Activated CD4-positive, alpha-beta T cell treated with anti-CD3 and anti-CD28 coated beads, Interleukin-2, amount 50 U/mL, for 48 hours (primary cell): ENCODE measurements around the gene SLC37A3.
"Not testable (repeated sequence)": the region's sequence is repeated elsewhere in the genome, so short reads cannot be mapped to it uniquely, and the experiment has no call there.

Experiments
- DNase-seq, 2 experiments: peaks; one replicate each; pipeline ENCODE4 v3.0.0-alpha.2; 2020

Gene SLC37A3

DNA sequence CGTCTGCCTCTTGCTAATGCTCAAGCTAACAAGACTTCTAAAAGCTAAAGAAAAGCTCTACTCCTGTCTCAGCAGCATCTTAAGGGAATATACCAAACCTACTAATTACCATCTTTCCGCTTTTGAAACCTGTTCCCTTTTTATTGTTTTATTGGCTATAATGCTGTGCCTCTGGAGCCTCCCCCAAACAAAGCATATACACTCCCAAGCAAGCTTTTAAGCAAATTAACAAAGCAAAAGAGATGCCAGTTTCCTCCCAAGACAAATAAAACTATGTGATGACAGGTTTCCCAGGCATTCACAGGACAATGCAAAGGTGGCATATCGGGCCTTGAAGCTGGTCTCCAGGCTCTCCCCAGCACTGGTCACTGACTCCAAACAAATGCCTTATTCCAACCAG lies 52.9 kb downstream of the SLC37A3 start:
- no peak for DNase-seq

DNA sequence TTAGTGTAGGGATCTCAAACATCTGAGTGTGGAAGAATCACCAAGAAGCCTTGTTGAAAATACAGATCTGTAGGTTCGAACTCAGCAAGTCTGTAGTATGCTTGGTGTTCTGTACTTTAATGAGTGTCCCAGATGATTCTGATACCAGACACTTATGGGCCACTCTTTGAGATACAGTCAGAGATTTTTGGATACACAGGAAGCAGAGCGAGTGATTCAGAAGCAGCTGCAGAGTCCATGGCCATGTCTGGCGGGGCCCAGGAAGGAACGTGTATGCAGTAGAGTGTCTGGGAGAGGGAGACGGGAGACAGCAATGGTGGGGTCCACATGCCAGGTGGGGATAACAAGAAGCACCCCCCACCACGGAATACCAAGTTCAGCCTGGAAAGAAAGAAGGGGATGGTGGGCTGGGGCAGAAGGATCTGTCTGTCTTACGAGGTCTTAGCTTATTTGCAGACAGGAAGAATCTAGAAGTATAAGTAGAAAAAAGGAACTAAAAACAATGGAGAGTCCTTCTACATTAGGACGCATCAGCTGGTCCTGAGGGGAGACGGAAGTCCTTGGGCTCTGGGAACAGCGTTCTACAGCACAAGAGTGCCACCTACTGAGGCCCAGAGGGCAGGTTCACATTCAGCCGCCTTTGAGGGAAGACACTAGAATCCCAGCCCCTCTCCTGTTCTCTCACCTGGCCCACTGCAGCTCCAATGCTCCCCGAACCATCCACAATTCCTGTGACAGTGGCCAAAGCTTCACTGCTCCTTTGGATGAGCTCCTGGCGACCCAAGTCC lies 55.4 kb downstream of the SLC37A3 start:
- DNase-seq: no peak

DNA sequence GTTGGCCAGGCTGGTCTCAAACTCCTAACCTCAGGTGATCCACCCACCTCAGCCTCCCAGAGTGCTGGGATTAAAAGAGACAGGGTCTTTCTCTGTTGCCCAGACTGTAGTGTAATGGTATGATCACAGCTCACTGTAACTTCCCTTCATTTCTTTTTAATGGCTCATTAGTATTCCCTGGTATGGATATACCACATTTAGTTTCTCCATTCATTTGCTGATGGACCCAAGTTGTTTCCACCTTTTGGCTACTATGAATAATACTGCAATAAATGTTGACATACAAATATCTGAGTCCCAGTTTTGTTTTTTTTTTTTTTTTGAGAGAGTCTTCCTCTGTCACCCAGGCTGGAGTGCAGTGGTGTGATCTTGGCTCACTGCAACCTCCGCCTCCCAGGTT lies 59.4 kb downstream of the SLC37A3 start:
- DNase-seq: not testable (repeated sequence)

DNA sequence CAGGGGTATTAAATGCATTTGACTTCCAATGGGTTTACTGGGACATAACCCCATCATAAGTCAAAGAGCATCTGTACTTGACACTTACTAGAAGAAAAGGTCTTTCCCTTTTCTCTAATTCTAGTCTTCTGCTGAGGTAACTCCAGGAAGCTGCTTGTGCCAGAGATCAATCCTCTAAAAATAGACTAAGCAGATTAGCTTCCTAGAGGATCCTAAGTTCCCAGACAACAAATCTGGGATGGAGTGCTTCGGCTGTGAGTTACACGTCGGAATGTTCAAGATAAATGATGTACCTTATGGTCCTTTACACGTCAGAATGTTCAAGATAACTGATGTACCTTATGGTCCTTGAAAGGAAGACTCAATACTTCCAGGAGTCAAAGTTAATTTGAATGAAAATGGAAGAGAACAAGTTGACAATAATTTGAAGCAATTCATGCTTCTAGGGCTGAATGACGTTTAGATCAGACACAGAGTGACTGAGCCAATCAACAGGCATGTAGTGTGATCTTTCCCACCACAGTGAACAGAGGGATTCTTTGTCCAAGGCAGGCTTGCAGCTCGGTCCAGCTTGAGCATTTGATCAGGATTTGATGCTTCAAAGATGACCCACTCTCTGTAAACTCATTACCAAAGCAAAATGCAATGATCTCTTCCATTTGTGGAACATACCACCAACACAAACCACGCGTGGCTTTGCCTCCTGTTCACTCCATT lies 63.8 kb downstream of the SLC37A3 start:
- DNase-seq: no peak

DNA sequence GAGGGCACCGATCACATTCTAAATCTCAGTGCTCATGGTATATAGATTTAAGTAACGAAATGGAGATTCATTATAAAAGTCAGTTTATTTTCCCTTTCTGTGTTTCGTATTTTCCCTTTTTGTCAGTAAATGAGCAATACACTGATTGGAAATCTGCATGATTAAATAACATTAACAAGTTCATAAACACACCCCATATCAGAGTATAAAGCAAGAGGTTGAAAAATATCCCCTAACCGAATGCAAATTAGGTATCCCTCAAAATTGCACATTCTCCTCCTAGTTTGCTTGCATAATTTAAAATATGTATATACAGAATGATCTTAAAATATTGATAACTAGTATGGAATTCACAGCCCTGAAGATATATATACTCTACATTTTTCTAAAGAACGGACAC lies 64.6 kb downstream of the SLC37A3 start:
- no peak for DNase-seq

DNA sequence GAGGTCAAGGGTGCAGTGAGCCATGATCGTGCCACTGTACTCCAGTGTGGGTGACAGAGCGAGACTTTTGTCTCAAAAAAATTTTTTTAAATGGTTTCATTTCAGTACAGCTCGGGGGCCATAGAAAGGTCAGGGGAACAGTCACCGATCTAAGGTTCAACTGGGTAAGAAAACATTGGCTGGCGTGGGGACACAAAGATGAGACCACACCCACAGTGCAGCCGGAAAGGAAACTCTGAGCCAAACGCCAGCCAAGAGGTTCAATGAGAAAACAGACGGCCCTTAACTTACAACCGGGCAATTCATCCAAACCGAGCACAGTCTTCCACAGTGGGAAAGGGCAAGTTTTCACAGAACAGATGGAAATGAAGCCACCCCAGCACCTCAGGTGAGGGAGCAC lies 65.1 kb downstream of the SLC37A3 start:
- DNase-seq: no peak

DNA sequence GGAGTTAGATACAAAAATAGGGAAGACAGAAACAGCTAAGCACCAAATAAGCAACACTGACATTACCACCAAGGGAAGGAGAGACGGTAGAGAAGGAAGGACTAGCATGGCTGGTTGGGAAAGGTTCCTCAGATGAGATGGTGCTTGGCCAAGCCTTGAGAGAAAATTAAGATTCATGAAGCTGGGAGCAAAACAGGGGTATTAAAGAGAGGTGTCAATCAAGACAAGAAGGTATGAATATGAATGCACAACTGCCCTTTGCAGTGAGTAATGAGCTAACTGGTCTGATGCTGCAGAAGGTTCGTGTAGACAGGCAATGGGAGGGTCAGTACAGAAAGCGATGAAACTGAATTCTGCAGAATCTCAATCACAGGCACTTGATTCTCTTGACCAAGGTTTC lies 67.7 kb downstream of the SLC37A3 start:
- no peak for DNase-seq

DNA sequence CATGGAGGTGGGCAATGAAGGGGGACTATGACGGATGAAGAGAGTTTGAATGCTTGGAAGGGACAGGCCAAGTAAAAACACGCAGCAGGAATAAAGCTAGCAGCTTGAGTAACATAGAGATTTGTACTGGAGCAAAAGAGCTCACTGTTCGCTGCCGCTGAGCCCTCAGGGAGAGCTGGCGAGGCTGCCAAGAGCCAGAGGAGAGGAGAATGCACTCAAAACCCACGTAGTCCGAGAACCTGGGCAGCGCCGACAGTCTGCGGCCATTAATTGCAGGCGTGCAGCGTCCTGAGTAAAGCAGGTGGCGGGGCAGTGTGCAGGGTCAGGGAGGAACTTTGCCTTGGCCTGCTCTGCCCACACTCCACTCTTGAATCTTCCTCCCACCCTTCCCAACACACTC lies 68.2 kb downstream of the SLC37A3 start:
- DNase-seq: no peak

DNA sequence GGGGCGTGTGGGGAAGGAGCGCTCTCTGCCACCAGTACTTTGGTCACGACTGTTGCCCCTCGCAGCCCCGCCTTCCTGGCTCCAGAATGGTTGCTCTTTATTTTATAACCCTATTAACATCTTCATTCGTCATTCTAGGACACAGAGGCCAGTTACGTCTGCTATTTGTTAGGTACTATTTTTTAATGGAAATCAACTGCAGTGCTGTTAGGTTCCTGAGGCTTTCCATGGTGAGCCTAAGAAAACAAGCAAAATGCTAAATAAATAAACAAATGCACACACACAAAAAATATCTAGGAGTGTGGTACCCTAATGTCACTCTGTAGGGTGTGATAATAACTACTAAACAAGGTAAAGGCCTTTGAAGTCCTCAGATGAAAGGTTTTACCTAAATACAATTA lies 71.1 kb downstream of the SLC37A3 start:
- no peak for DNase-seq

DNA sequence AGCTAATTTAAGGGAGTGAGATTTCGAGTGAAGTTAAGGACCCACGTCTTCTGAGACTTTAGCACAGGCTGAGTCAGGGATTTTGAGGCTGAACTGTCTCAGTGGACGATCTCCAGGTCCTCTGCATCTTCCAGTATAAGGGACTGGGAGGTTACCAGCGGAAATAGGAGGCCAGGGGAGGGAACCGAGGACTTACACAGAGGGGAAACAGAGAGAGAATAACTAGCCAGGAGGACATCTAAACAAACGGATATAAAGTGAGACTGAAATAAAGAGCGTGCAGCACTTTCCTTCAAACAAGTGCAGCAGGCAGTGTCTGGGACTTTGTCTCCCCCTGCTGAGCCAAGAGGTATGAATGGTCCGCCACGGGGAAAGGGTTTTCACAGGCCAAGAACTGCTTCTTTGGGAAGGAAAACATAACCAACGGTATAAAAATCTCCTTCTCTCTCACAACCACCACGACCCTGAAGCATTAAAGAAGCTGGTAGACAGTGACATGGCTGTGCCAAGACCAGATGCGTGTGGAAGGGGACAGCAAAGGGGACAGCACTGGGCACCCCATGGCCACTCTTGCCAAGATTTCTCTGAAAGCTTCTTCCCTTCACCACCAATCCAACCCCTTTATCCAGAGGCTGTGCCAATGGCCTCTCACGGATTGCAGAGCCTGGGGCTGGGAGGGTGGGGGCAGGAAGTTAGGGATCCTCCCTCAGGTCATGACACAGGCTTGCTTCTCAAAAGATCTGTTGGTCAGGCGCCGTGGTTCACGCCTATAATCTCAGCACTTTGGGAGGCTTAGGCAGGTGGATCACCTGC lies 72.0 kb downstream of the SLC37A3 start:
- peak; percentile 49 to 64 for DNase-seq

DNA sequence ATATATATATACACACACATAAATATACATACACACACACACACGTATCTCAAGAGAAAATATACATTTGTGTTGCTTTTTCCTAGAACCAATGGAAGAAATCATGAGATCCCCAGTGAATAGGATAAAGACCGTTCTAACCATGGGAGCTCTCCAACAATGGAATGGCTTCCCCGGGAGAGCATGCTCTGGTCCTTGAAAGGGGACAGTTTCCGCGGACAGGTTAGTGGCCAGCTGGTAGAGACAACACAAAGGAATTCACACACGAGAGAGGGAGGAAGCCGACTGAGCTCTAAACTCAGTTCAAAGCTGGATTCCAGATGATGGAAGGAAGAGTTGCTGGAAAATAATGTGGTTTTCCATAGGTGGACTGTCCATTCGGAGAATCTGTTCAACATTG lies 72.7 kb downstream of the SLC37A3 start:
- DNase-seq: no peak

DNA sequence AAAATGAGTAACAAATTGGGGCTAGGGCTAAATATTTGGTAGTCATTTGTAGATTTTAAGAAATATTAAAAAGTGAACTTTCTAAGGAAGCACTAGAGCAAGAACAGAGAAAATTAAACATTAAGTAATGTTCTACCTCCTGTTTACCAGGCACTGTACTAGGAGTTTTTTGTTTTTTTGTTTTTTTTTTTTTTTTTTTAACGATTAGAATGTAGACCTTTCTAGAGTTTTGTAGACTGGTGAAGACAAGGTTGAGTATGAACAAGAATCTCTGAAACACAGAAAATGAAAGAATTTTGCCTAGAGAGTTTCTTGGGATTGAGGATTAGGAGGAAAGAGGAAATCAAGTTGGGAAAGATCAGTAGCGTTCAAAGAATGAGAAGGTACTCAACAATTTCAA lies 73.6 kb downstream of the SLC37A3 start:
- DNase-seq: no peak

DNA sequence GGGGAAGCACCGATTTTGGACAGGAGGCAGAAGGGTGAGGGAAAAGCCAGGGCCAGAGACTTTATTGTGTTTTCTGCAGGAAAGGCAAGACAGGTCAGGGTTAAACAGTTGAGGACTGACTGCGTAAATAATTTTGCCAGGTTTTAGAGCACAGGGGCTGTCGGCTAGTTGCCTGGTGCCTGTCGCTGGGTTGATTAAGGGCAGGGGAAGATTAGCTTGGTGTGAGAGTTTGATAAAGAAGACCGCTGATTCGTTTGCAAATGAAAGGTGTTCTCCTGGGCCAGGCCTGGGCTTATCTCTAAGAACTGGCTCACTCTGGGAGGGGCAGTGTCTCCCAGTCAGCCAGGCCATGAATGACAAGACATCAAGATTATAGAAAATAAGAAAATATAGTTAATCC lies 75.6 kb downstream of the SLC37A3 start:
- no peak for DNase-seq

DNA sequence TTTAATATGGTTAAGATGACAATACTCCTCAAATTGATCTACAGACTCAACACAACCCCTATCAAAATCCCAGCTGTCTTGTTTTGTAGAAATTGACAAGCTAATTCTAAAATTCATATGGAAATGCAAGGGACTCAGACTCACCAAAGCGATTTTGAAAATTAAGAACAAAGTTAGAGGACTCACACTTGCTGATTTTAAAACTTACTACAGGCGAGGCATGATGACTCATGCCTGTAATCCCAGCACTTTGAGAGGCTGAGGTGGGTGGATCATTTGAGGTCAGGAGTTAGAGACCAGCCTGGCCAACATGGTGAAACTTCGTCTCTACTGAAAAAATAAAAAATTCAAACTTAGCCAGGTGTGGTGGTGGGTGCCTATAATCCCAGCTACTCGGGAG lies 78.3 kb downstream of the SLC37A3 start:
- DNase-seq: not testable (repeated sequence)

DNA sequence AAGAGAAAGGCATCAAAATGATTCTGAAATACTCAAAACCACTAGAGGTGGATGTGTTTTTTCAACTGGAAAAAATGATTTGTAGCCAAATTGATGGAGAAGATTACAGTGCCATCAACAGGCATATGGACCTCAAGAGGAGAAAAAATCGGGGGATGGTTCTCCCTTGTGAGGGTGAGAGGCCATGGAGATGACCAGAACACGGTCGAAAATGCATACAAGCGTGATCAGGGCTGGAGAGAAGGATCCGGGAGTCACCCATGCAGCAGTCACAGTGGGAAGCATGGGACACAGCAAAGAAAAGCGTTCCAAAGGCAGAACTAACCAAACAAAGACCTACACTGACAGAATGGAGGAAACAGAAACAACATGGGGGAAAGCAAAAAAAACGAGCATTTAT lies 80.3 kb downstream of the SLC37A3 start:
- DNase-seq: no peak

DNA sequence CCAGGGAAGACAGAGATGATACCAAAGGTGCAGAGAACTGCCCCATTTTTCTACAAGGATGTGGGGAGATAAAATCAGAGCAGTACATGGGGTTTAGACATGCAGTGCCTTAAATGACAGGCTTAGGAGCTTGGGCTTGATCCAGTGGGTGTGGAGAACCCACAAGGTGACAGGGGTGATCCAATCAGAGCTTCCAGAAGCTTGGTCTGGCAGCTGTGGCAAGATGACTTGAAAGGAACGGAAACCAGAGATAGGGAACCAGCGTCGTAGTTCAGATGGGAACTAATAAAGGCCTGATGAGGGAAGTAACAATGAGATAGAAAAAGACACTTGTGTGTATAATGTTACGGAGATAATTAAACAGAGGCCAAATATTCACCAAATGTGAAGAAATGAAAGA lies 80.7 kb downstream of the SLC37A3 start:
- peak in 1 of 2 experiments; percentile 20 for DNase-seq

DNA sequence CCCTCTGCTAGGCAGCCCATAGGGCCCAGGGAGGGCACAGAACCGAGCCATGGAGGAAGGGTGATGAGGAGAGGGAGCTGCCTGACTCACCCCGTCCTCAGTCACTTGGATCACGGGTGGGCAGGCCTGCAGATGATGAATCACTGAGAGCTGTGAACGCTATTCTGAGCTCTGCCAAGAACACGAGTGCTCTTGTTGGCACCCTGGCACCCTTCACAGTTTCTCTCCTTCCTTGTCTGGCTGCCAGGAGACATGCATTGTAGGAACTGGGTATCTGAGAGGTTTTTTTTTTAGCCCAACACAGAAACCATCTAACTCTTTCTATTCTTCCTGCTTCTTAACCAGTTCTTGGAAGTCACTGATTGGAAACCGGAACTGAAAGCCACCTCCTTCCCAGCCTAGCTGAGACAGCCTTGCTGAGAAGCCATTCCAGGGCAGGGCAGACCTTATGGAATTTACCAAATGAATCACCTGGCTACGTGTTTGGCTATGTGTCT lies 82.1 kb downstream of the SLC37A3 start:
- DNase-seq: peak; percentile 31 to 48

DNA sequence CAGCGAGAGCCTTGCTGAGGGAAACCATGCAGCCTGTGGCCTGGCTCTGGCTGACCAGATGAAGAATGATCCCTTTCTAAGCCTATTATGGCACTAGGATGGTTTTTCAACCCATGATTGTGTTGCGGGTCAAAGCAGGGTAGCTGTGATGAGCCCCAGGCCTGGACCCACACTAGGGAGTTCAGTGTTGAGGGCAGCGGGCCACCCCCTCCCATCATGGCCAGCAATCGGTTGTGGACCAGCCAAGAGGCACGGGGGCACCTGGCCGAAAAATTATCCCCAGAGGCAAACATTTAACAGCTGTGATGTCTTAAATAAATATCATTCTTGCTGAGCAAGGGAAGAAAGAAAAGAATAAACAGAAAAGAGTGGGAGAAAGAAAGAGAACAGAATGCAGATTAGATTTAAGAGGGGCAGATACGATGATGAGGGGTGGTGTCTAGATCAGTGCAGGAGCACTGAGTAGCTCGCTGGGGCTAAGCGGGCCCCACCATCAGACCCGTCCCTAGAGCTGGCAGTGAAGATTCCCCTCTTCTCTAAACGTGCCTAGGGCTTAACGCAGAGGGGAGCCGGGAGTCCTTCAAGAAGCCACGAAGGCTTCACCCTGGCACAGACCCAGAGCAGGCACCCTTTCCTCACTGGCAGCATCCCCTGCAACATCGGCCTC lies 82.7 kb downstream of the SLC37A3 start:
- no peak for DNase-seq

DNA sequence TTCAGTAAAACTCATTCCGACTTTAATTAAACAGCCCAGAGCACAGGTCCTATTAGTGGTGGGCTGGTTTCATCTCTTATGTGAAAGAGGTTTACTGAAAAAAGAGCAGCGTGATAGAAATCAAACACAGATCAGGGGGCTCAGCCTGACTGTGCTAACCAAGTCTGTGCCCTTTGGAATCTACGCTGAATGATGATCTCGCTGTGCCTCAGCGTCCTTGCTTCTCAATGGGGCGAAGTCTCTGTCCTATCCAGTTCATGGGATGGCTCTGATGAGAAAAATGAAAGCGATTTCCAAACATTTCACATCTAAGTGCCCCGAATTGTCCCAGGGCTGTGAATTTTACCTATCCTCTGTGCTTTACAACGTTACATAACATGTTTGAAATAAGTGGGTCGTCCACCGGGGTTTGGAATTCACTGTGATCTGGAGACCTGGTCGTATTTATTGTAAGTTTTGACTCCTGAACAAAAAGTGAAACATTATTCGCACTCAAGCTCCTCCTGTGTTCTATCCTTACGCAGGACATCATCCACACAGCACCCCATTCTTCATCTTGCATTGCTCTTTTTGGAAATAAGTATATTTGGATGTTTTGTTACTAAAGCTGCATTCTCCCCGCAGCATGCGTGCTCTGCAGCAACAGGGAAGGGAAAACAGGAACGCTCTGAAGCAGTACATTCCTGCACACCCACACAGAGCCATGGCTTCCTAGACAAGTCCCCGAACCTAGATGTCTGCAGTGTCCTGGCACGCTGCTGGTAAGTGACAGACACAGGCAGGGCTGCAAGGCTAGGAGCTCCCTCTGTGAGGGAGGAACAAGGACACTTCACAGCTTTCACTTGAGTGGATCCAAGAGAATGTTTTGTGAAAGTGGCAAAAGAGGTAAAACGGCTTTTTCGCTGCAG lies 83.5 kb downstream of the SLC37A3 start:
- no peak for DNase-seq

DNA sequence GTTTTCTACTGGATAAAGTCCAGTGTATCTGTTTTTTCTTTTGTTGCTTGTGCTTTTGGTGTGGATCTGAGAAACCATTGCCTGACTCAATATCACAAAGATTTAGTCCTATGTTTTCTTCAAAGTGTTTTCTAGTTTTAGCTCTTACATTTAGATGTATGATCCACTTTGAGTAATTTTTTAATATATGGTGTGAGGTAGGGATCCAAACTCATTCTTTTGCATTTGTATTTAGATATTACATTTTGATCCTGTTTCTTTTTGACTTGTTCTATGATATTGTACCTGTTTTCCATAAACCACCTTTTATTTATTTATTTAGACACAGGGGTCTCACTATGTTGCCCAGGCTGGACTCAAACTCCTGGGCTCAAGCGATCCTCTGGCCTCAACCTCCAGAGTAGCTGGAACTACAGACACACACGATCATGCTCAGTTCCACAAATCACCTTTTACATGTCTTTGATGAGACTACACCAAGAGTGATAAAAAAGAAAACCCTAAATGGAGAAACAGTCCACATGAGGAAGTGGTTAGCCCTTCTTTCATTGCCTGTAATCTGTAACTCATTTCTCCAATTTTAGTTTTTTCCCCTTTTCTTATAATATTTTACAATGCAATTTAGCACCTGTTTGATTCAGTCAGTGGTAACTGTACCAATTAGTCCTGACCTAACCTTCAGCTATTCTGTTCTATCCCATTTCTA lies 86.0 kb downstream of the SLC37A3 start:
- no peak for DNase-seq

DNA sequence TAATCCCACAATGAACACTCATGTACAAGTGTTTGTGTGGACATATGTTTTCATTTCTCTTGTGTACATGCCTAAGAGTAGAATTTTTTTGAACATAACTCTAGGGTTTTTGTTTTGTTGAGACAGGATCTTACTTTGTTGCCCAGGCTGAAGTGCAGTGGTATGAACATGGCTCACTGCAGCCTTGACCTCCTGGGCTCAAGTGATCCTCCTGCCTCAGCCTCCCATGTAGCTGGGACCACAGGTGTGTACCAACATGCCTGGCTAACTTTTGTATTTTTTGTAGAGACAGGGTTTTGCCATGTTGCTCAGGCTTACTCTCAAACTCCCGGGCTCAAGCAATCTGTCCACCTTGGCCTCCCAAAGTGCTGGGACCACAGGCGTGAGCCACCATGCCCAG lies 87.2 kb downstream of the SLC37A3 start:
- not testable (repeated sequence) for DNase-seq
